HepG2 (cell line): ENCODE results near the gene GTF2F1. TPM values are rescaled to one million over a fixed set of nuclear protein-coding genes. Genes with fewer than 3 reads are reported as not detected.

ENCODE experiments used
- CREB1 ChIP-seq, 2 experiments: fragments of 450-650 bp in 1 of 2; IDR thresholded peaks; 2 replicates each; pipeline ENCODE4 v1.6.1; 2016 to 2017; ENCODE audit warnings: control low read depth in 1 of 2, mild to moderate bottlenecking in 1 of 2, missing compliant biosample characterization in 1 of 2, missing genetic modification characterization in 1 of 2
- HNRNPH1 ChIP-seq: fragments of 200-400 bp; formaldehyde crosslinking; optimal IDR thresholded peaks from 2 replicates; pipeline ENCODE3; 2017; ENCODE audit warnings: mild to moderate bottlenecking, low read depth, low read length
- KDM3A ChIP-seq: IDR thresholded peaks from 2 replicates; pipeline ENCODE4 v1.6.1; 2018; ENCODE audit warnings: low read depth, missing compliant biosample characterization
- NCOA5 ChIP-seq: sonication (generic); formaldehyde crosslinking; IDR thresholded peaks from 2 replicates; pipeline ENCODE4 v1.4.0; 2020; ENCODE audit warnings: missing genetic modification reagents
- XBP1 ChIP-seq: sonication (generic); formaldehyde crosslinking; IDR thresholded peaks from 2 replicates; pipeline ENCODE4 v1.5.0; 2020; ENCODE audit warnings: missing genetic modification reagents
- ZNF180 ChIP-seq: sonication (generic); formaldehyde crosslinking; IDR thresholded peaks from 2 replicates; pipeline ENCODE4 v1.4.0; 2020; ENCODE audit warnings: low read depth, missing genetic modification reagents, borderline replicate concordance
- ZNF280B ChIP-seq: sonication (generic); formaldehyde crosslinking; IDR thresholded peaks from 2 replicates; pipeline ENCODE4 v1.5.0; 2020; ENCODE audit warnings: missing genetic modification reagents, mild to moderate bottlenecking, borderline replicate concordance
- ZNF543 ChIP-seq: sonication (generic); formaldehyde crosslinking; IDR thresholded peaks from 2 replicates; pipeline ENCODE4 v1.4.0; 2020; ENCODE audit warnings: mild to moderate bottlenecking, missing genetic modification reagents
- ZNF547 ChIP-seq: sonication (generic); formaldehyde crosslinking; IDR thresholded peaks from 2 replicates; pipeline ENCODE4 v1.5.1; 2020; ENCODE audit warnings: mild to moderate bottlenecking, missing genetic modification reagents
- ZNF607 ChIP-seq: sonication (generic); formaldehyde crosslinking; IDR thresholded peaks from 2 replicates; pipeline ENCODE4 v1.5.1; 2020; ENCODE audit warnings: missing genetic modification reagents, mild to moderate bottlenecking, borderline replicate concordance
- polyA plus RNA-seq, 8 experiments: library from polyadenylated mRNA; depleted of rRNA in 3 of 8; stranded (reverse) in 7 of 8; unstranded in 1 of 8; fragments of >200 nt; fragmentation: Illumina TruSeq in 4 of 8; extraction: Trizol in 4 of 8; gene quantifications; 2 replicates each; pipeline versions ENCODE4 v1.2.1 to v1.2.3, GENCODE V29; 2011 to 2016; ENCODE audit warnings: low read depth in 4 of 8, missing spikeins in 1 of 8, mixed read lengths in 1 of 8; ENCODE audit not compliant: insufficient read depth in 1 of 8
- total RNA-seq, 5 experiments: library from RNA; depleted of rRNA; stranded (reverse); fragments of >200 nt; fragmentation: Illumina TruSeq; extraction: Trizol; gene quantifications; 2 replicates each; pipeline ENCODE4 v1.2.3, GENCODE V29; 2016; ENCODE audit warnings: low read depth in 1 of 5
- TF ChIP-seq, protein P1 (sequence below), 2 experiments: sonication (generic) in 1 of 2; formaldehyde crosslinking in 1 of 2; IDR thresholded peaks; 2 replicates each; pipeline versions ENCODE4 v1.6.1 to v1.9.0; 2014 to 2022; ENCODE audit warnings: antibody characterized with exemption in 1 of 2, borderline replicate concordance in 1 of 2, inconsistent platforms in 1 of 2, low read depth in 1 of 2, missing genetic modification reagents in 1 of 2
- TF ChIP-seq, protein P2 (sequence below): fragments of 450-650 bp; IDR thresholded peaks from 2 replicates; pipeline ENCODE4 v1.6.1; 2017; ENCODE audit warnings: mild to moderate bottlenecking
- TF ChIP-seq, protein P3 (sequence below): sonication (generic); formaldehyde crosslinking; IDR thresholded peaks from 2 replicates; pipeline ENCODE4 v1.5.0; 2020; ENCODE audit warnings: mild to moderate bottlenecking, missing genetic modification reagents

GTF2F1 gene
- total and polyA plus RNA-seq, 2 of the 13 experiments (the other 11 are each of a cell fraction or from before 2014, with no cell fraction given): 27.8 to 34.1 TPM

GRCh38 chr19:6393074-6393982 lies at the start of gene GTF2F1 (continued):
- TF ChIP-seq ZNF280B (0 out of 2 replicates have a peak, but pooled peaks have one; percentile 11), ZNF180 (CRISPR knock-in tag) (no peak), XBP1 (0 out of 2 replicates have a peak, but pooled peaks have one; percentile 1), ZNF543 (no peak), KDM3A (CRISPR knock-in tag) (no peak), NCOA5 (CRISPR knock-in tag) (no peak), ZNF607 (CRISPR knock-in tag) (peak; percentile 57; the same call in 1 of the 2 replicates), ZNF547 (CRISPR knock-in tag) (peak; percentile 25; the same call in 1 of the 2 replicates), CREB1 (IDR thresholded peaks at IDR 0.05) (peak; percentile 99), CREB1 (CRISPR knock-in tag; IDR thresholded peaks at IDR 0.05) (peak; percentile 96), HNRNPH1 (no peak)
- TF ChIP-seq, protein P1, sequence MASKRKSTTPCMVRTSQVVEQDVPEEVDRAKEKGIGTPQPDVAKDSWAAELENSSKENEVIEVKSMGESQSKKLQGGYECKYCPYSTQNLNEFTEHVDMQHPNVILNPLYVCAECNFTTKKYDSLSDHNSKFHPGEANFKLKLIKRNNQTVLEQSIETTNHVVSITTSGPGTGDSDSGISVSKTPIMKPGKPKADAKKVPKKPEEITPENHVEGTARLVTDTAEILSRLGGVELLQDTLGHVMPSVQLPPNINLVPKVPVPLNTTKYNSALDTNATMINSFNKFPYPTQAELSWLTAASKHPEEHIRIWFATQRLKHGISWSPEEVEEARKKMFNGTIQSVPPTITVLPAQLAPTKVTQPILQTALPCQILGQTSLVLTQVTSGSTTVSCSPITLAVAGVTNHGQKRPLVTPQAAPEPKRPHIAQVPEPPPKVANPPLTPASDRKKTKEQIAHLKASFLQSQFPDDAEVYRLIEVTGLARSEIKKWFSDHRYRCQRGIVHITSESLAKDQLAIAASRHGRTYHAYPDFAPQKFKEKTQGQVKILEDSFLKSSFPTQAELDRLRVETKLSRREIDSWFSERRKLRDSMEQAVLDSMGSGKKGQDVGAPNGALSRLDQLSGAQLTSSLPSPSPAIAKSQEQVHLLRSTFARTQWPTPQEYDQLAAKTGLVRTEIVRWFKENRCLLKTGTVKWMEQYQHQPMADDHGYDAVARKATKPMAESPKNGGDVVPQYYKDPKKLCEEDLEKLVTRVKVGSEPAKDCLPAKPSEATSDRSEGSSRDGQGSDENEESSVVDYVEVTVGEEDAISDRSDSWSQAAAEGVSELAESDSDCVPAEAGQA (IDR thresholded peaks at IDR 0.05; ENCODE audit: low read depth): peak; percentile 88
- TF ChIP-seq, protein P1 (CRISPR knock-in tag; IDR thresholded peaks at IDR 0.05; ENCODE audit: borderline replicate concordance): no peak
- TF ChIP-seq, protein P2, sequence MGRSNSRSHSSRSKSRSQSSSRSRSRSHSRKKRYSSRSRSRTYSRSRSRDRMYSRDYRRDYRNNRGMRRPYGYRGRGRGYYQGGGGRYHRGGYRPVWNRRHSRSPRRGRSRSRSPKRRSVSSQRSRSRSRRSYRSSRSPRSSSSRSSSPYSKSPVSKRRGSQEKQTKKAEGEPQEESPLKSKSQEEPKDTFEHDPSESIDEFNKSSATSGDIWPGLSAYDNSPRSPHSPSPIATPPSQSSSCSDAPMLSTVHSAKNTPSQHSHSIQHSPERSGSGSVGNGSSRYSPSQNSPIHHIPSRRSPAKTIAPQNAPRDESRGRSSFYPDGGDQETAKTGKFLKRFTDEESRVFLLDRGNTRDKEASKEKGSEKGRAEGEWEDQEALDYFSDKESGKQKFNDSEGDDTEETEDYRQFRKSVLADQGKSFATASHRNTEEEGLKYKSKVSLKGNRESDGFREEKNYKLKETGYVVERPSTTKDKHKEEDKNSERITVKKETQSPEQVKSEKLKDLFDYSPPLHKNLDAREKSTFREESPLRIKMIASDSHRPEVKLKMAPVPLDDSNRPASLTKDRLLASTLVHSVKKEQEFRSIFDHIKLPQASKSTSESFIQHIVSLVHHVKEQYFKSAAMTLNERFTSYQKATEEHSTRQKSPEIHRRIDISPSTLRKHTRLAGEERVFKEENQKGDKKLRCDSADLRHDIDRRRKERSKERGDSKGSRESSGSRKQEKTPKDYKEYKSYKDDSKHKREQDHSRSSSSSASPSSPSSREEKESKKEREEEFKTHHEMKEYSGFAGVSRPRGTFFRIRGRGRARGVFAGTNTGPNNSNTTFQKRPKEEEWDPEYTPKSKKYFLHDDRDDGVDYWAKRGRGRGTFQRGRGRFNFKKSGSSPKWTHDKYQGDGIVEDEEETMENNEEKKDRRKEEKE: no peak
- TF ChIP-seq, protein P3, sequence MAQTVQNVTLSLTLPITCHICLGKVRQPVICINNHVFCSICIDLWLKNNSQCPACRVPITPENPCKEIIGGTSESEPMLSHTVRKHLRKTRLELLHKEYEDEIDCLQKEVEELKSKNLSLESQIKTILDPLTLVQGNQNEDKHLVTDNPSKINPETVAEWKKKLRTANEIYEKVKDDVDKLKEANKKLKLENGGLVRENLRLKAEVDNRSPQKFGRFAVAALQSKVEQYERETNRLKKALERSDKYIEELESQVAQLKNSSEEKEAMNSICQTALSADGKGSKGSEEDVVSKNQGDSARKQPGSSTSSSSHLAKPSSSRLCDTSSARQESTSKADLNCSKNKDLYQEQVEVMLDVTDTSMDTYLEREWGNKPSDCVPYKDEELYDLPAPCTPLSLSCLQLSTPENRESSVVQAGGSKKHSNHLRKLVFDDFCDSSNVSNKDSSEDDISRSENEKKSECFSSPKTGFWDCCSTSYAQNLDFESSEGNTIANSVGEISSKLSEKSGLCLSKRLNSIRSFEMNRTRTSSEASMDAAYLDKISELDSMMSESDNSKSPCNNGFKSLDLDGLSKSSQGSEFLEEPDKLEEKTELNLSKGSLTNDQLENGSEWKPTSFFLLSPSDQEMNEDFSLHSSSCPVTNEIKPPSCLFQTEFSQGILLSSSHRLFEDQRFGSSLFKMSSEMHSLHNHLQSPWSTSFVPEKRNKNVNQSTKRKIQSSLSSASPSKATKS (CRISPR knock-in tag): peak; percentile 63; the same call in 1 of the 2 replicates
